Memory B cell (primary cell): Measurements from ENCODE around the gene SESN3.
"Not testable (repeated sequence)": the region's sequence is repeated elsewhere in the genome, so short reads cannot be mapped to it uniquely, and the experiment has no call there.

Experiments used
- ATAC-seq: fragments of 150-1000 bp; cut with Tn5 transposase; 2 replicates; pipeline ENCODE4 v1.10.0; 2021; ENCODE audit warnings: low read depth, mild to moderate bottlenecking, moderate library complexity
- DNase-seq, 2 donors: peaks; one replicate each; pipeline ENCODE4 v3.0.0; 2022; ENCODE audit warnings: low spot score in 2 of 2
- H3K27ac Mint-ChIP-seq: one replicate; pipeline ENCODE4 v1.8.0; 2022; ENCODE audit warnings: mild to moderate bottlenecking, moderate library complexity, mixed read lengths
- H3K27me3 Mint-ChIP-seq: one replicate; pipeline ENCODE4 v1.8.0; 2022; ENCODE audit warnings: mixed read lengths
- H3K36me3 Mint-ChIP-seq: one replicate; pipeline ENCODE4 v1.8.0; 2022; ENCODE audit warnings: mild to moderate bottlenecking, mixed read lengths
- H3K4me1 Mint-ChIP-seq: one replicate; pipeline ENCODE4 v1.8.0; 2022; ENCODE audit warnings: mixed read lengths
- H3K4me3 Mint-ChIP-seq: one replicate; pipeline ENCODE4 v1.8.0; 2022; ENCODE audit warnings: mild to moderate bottlenecking, moderate library complexity, mixed read lengths
- H3K9me3 Mint-ChIP-seq: one replicate; pipeline ENCODE4 v1.8.0; 2022; ENCODE audit warnings: mixed read lengths

SESN3 gene, protein sequence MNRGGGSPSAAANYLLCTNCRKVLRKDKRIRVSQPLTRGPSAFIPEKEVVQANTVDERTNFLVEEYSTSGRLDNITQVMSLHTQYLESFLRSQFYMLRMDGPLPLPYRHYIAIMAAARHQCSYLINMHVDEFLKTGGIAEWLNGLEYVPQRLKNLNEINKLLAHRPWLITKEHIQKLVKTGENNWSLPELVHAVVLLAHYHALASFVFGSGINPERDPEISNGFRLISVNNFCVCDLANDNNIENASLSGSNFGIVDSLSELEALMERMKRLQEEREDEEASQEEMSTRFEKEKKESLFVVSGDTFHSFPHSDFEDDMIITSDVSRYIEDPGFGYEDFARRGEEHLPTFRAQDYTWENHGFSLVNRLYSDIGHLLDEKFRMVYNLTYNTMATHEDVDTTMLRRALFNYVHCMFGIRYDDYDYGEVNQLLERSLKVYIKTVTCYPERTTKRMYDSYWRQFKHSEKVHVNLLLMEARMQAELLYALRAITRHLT

DNA sequence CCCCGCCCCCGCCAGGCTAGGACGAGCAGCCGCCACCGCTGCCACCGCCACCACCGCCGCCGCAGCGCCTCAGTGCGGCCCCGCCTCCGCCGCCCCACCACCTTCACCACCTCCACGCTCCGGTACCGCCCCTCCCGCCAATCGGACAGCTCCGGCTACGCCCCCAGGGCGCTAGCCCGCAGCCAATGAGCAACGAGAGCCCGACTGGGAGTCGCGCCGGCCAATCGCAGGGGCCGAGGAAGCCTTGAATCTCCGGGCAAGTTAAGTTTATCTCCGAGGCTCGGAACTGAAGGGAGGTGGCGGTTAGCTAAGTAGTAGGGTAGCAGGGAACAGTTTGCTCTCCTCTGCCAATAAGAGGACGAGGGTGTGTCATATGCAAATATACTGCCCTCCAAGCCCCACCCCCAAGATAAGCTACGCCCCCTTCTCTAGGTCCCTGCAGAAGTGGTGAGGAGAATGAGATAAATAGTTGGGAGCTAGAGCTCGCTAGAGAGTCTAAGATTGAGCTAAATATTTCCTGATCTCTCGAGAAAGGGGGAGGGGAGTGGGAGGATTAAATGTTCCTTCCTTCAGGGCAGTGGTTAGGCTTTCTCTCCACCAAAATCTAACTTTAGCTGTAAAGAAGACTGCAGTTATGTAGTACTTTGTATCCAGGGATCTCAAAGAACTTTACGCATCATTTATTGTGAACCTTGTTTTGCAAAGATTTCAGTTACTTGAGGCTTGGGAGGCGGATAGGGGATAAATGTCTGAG, at the start of gene SESN3:
Gene SESN3 (minus strand): TSS at position 76 of the 754 bp plus-strand sequence. CDS start 342 bp downstream, outside the sequence.
- DNase-seq (peak; percentile 95 to 98), ATAC-seq (peak; percentile 84)
- H3K4me3 Mint-ChIP-seq, result no peak within 1 kb of the TSS
- H3K36me3 Mint-ChIP-seq, result no peaks in the 10 kb centered on the region
- no peaks in the 10 kb centered on the region for H3K9me3 Mint-ChIP-seq
- H3K4me1 Mint-ChIP-seq, result peaks cover 23% of the 10 kb centered on the region
- H3K27ac Mint-ChIP-seq, result peak within 1 kb of the TSS; percentile 89
- H3K27me3 Mint-ChIP-seq, result no peaks in the 10 kb centered on the region

DNA sequence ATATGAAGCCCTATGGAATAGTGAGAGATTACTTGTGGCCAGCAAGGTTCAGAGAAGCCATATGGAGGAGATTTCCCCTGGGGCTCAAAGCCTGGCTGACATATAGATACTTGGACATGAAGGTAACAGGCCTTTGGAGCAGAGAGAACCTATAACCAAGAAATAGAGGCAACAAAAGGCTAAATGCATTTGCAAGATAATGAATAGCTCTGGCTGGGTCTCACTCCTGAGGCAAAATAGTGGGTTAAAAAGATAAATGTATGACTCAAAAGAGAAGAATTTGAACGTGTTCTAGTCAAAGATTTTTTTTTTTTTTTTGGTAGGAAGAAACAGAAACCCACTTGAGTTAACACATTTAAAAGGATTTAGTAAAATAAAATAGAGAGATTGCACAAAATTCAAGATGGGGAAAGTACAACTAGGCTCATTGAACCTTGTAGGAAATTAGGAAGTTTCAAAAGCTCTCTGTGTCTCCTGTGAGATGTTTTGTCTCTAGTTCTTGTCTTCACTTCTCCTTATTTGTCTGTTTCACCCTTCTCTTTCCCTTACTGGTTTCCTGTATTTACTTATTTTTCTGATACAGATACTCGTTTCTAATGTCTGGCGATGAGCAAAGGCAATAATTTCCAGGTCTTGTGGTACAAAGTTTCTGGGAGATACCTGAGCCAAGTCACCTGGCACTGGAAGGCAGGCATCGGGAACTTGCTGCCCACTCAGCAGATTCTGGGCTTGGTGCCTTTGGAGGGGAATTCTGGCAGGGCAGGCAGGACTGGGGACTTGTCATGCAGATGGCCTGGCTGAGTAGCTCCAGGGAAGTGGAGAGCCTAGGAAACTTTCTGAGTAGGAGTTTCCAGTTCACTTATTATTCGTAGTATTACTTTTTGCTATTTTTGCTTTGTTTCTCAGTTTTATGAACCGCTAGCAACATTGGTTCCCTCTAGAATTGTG, 49.2 kb upstream of the SESN3 start:
- H3K4me3 Mint-ChIP-seq, result peak overlapping the region; percentile 78
- peaks cover 27% of the 10 kb centered on the region for H3K4me1 Mint-ChIP-seq
- no peaks in the 10 kb centered on the region for H3K36me3 Mint-ChIP-seq
- peak overlapping the region; percentile 88 for H3K27ac Mint-ChIP-seq
- no peaks in the 10 kb centered on the region for H3K9me3 Mint-ChIP-seq
- ATAC-seq (peak; percentile 98), DNase-seq (no peak)
- no peaks in the 10 kb centered on the region for H3K27me3 Mint-ChIP-seq

DNA sequence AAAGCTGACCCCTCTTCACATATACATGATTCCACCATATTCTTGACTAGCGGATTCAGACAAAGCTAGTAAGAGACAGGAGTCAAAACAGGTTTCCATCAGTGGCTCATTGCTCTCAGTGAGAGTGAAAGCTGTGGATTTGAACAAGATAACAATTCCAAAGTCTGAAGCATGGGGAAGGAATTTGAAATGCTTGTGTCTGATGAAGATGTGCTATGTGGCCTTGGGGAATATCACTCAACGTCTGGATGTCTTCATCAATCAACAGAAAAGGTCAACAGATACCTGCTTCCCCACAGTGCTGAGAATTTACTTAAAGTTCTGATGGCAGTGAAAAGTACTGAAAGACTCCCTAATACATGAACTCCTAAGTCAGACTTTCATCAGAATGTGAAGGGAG, 46.9 kb upstream of the SESN3 start:
- Mint-ChIP-seq H3K27ac (no peak overlapping the region), H3K4me1 (peaks cover 22% of the 10 kb centered on the region), H3K36me3 (no peaks in the 10 kb centered on the region), H3K9me3 (no peaks in the 10 kb centered on the region), H3K27me3 (no peaks in the 10 kb centered on the region), H3K4me3 (no peak overlapping the region)
- DNase-seq, result no peak
- ATAC-seq, result no peak

DNA sequence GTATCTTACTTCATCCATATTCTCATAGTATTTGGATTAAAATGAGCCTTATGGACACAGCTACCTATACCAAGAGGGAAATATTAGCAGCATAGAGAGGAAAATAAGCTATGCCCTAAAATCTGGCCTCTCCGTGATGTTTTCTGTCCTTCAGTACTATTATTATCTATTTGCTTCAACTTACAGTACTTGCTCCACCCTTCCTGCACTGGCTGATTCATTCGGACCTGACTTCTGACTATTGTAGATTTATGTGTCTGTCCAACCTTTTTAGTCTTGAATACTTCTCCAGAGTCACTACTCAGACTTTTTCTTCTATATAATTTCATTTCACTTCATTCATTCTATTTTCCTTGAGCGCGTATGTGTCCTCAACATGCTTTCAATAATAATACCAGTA, 45.1 kb upstream of the SESN3 start:
- no peaks in the 10 kb centered on the region for H3K9me3 Mint-ChIP-seq
- H3K4me1 Mint-ChIP-seq, result peaks cover 19% of the 10 kb centered on the region
- no peak overlapping the region for H3K27ac Mint-ChIP-seq
- DNase-seq (no peak), ATAC-seq (no peak)
- no peaks in the 10 kb centered on the region for H3K27me3 Mint-ChIP-seq
- H3K36me3 Mint-ChIP-seq, result no peaks in the 10 kb centered on the region
- H3K4me3 Mint-ChIP-seq, result no peak overlapping the region

DNA sequence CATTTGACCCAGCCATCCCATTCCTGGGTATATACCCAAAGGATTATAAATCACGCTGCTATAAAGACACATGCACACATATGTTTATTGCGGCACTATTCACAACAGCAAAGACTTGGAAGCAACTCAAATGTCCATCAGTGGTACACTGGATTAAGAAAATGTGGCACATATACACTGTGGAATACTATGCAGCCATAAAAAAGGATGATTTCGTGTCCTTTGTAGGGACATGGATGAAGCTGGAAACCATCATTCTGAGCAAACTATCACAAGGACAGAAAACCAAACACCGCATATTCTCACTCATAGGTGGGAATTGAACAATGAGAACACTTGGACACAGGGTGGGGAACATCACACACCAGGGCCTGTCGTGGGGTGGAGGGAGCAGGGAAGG, 42.6 kb upstream of the SESN3 start:
- not testable (repeated sequence) for H3K36me3 Mint-ChIP-seq, ATAC-seq, DNase-seq, H3K9me3 Mint-ChIP-seq, H3K4me1 Mint-ChIP-seq, H3K27me3 Mint-ChIP-seq, H3K27ac Mint-ChIP-seq, H3K4me3 Mint-ChIP-seq

DNA sequence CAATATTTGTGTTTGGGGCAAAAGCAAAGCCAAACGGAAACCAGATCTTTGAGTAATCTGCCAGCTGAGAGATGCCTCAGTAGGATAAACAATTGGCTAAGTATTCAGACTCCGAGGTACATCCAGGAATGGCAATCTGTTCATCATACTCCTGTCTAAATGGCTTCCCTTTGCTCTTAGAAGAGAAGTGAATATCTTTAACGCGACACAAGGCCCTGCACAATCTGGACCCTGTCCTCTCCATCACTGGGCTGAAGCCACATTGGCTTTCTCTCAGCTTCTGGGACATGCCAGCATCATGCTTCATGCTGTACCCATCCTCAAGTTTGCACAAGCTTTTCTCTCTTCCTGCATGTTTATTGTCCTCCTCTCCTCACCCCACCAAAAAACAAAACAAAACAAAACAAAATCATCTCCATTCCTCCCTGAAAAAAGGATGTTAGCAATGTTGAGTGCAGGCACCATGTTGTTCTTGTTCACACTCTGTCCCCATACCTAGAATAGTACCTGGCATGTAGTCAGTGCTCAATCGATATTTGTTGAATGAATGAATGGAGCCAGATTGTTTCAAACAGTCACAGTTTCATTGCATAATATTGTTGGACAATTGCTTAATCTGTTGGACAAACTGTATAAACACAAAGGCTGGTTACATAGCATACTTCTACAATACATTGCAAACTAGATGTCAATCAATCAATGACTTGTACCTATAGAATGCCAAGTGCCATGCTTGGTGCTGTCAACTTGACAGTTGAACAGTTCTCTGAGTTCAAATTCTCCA, 38.2 kb upstream of the SESN3 start:
- Mint-ChIP-seq H3K4me1 (peaks cover 12% of the 10 kb centered on the region), H3K9me3 (peaks cover 1% of the 10 kb centered on the region), H3K36me3 (no peaks in the 10 kb centered on the region), H3K27ac (no peak overlapping the region), H3K27me3 (no peaks in the 10 kb centered on the region), H3K4me3 (no peak overlapping the region)
- ATAC-seq, result no peak
- DNase-seq, result no peak

DNA sequence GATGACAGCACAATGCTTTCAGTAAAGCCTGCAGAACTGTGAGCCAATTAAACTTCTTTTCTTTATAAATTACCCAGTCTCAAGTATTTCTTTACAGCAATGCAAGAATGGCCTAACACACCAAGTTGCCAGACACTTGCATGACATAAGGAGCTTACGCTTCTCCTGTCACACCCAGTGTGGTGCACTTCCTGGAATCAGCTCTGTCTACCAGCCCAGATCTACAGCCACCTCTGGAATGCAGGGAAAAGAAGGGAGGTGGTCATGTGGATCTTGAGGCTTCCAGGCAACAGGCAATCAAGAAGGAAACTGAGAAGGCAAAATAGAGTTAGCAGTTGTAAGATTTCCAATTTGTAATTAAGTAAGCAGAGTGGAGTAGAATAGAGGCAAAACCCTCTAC, 37.4 kb upstream of the SESN3 start:
- H3K27ac Mint-ChIP-seq, result peak overlapping the region; percentile 8
- no peak for ATAC-seq
- peaks cover 1% of the 10 kb centered on the region for H3K9me3 Mint-ChIP-seq
- H3K4me1 Mint-ChIP-seq, result peaks cover 16% of the 10 kb centered on the region
- DNase-seq, result no peak
- no peaks in the 10 kb centered on the region for H3K27me3 Mint-ChIP-seq
- H3K4me3 Mint-ChIP-seq, result no peak overlapping the region
- no peaks in the 10 kb centered on the region for H3K36me3 Mint-ChIP-seq

DNA sequence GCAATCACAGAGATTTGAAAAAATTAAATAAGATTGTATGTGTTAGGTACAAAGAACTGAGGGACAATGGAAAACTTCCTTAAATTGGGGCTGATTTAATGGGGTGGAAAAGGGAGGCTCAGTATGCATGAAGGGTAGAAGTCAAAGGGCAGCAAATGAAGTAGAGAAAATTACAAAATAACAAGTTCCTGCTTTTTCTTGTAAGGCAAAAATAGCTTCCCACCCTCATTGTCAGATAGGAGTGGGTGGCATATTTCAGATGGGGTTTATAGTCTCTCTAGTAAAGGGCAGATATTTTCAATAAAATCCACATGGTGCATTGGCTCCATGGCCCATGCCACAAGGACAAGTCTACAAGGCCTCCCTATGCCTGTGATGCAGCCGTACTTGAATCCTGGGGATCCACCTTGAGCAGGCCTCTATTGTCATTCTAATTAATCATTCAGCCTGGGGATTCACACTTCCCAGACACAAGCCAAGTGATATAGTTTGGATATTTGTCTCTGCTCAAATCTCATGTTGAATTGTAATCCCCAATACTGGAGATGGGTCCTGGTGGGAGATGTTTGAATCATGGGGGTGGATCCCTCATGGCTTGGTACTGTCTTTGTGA, 36.7 kb upstream of the SESN3 start:
- Mint-ChIP-seq H3K27me3 (no peaks in the 10 kb centered on the region), H3K27ac (no peak overlapping the region), H3K9me3 (peaks cover 1% of the 10 kb centered on the region), H3K4me3 (no peak overlapping the region), H3K4me1 (peaks cover 17% of the 10 kb centered on the region), H3K36me3 (no peaks in the 10 kb centered on the region)
- DNase-seq (no peak), ATAC-seq (no peak)

DNA sequence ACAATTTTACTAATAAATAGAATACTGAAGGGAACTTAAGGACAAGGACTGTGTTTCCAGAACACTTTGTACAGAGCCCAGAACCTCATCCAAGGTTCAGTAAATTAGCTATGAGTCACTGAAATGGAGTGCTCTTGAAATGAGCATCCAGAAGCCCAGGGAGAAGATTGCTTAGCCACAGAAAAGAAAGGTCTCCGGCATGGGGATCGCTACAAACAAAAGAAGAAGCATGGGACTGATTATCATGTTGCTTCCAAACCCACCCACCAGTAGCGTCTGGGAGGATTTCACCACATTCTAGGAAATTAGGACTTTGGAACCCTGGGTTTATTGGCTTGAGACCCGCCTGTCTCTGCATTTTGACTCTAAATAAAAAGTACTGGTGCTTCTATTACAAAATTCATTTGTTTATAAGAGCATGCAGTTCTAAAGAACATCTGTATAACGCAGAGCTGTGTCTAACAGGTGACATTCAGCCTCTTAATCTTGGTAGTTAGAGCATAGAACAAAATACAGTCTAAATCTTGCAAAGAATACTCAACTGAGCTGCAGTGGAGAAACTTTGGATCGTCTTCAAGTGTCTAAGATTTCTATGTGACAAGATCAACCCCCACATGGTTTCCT, 35.9 kb upstream of the SESN3 start:
- no peak overlapping the region for H3K27ac Mint-ChIP-seq
- H3K36me3 Mint-ChIP-seq, result no peaks in the 10 kb centered on the region
- no peaks in the 10 kb centered on the region for H3K27me3 Mint-ChIP-seq
- H3K4me3 Mint-ChIP-seq, result no peak overlapping the region
- peaks cover 19% of the 10 kb centered on the region for H3K4me1 Mint-ChIP-seq
- H3K9me3 Mint-ChIP-seq, result peaks cover 1% of the 10 kb centered on the region
- DNase-seq, result no peak
- no peak for ATAC-seq

DNA sequence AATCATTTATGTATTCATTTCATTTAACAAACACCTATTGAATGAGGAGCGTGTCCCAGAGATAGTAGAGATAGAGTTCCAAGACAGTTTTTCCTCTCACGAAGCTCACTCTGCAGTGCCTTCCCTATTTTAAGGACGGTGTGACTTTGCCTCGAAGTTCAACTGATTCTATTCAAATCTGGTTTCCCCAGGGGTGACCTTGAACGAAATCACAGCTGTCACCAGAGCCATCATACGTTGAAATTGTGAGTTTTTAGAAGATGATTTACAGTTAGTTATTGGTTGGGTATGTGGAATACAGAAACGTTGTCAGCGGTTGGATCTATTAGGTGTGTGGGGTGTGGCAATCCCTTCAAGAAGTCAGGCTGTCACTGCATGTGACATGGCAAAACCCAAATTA, 33.9 kb upstream of the SESN3 start:
- Mint-ChIP-seq H3K27ac (no peak overlapping the region), H3K9me3 (peaks cover 1% of the 10 kb centered on the region), H3K4me1 (peaks cover 19% of the 10 kb centered on the region), H3K36me3 (no peaks in the 10 kb centered on the region), H3K4me3 (no peak overlapping the region), H3K27me3 (no peaks in the 10 kb centered on the region)
- ATAC-seq, result peak; percentile 17
- no peak for DNase-seq

DNA sequence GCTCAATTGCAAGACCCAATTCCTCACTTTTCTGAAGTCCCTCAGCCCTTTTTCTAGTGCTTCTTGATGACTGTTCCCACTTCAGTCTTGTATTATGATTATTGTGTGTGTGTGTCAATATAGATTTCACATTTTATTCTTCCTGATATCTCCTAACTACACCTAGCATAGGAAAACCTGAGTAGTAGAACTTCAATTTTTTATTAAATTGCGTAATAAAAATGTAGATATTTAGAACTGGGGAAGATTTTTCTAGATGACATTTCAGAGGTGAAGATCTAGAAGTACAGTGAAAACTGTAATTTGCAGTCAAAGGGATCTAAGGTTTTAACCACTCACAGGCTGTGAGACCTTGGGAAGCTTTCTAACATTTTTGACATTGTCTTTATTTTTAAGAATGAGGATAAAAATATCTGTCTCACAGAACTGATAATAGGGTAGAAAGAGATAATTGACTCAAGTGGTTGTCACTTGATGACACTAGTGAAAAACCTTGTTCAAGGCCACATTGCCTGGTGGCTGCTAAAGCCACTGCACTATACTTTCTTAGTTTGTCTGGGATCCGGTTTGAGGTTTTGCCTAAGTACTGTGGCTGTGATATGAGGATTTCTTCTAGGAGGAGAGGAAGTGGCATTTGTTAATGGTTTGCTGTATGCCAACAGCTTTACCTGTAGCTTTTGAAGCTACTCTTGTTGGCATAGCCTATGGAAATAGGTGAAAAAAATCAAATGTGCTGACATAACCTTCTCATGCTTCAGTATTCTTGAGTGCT, 32.2 kb upstream of the SESN3 start:
- ATAC-seq (no peak), DNase-seq (no peak)
- no peaks in the 10 kb centered on the region for H3K36me3 Mint-ChIP-seq
- no peak overlapping the region for H3K27ac Mint-ChIP-seq
- no peaks in the 10 kb centered on the region for H3K9me3 Mint-ChIP-seq
- H3K4me3 Mint-ChIP-seq, result no peak overlapping the region
- H3K27me3 Mint-ChIP-seq, result no peaks in the 10 kb centered on the region
- H3K4me1 Mint-ChIP-seq, result peaks cover 25% of the 10 kb centered on the region

DNA sequence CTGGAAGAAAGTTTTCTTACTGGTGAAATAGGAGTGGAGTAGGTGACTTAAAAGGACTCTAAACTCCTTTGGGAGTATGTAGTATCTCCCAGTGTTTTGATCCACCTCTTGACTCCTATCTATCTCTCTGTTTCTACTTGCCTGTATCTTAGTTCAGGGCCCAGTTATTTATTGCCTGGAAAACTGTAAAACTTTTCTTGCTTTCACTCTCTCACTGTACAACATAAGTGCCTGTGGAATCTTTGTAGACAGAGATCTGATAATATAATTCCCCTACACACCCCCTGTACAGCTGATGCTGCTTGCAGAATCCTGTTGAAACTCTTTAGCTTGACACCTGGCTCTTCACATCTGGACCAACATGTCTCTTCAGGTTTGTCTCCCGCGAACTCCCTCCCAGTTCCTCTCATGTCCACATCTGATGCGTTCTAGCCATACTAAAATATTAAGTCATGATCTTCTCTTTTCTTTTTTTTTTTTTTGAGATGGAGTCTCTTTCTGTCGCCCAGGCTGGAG, 26.5 kb upstream of the SESN3 start:
- Mint-ChIP-seq H3K9me3 (peaks cover 3% of the 10 kb centered on the region), H3K4me3 (no peak overlapping the region), H3K4me1 (peaks cover 51% of the 10 kb centered on the region), H3K36me3 (no peaks in the 10 kb centered on the region), H3K27me3 (no peaks in the 10 kb centered on the region), H3K27ac (peak overlapping the region; percentile 98)
- DNase-seq (no peak), ATAC-seq (no peak)
